GM19324 (cell line): ENCODE data around the gene RPS6KA3.

ENCODE experiments used
- ATAC-seq: cut with Tn5 transposase; IDR thresholded peaks from one replicate; pipeline ENCODE4 v1.9.1; 2021; ENCODE audit warnings: mild to moderate bottlenecking, moderate library complexity; ENCODE audit not compliant: unreplicated experiment, low FRiP score

The RPS6KA3 gene

DNA sequence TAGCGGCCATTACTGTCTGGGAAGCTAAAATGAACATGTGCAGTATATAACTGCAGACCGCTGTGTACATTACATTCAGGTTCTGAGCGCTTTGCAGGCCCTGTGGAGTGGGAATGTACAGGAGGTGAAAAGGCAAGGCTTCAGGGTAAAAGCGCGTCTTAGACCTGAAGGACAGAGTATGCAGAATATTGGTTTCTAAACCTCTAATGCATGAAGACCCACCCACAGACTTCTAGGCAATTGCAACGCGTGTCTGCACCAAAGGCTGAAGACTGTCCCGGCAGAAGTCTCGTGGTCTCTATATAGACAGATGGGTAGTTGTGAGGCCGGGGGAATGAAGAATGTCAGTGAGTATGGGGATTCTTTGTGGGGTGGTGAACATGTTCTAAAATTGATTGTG lies 155.4 kb downstream of the RPS6KA3 start:
- no peak for ATAC-seq

DNA sequence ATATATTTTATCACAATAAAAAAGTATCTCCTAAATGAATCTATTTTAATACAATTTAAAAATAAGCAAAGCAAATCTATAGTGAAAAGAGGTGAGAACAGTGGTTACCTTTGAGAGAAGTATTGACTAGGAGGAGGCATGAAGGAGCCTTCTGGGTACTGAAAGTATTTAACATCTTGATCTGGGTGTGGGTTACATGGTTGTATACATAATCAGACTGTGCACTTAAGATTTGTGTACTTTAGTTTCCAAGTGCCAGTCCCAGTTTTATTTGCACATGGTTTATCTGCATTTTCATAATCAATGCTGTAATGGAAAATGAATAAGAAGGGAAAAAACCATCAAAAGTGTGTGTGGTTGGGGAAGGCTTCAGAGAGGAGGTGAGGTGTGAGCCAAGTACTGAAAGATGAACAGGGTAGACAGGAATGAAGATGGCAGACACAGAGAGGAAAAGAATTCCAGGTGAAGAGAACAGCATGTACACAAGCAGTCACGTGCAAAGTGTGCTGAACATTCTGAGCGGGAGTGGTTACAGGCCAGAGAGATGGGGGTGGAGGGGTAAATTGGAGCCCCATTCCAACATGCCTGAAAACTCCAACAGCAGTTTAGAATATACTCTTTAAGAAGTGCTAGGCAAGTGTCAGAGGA lies 164.7 kb downstream of the RPS6KA3 start:
- ATAC-seq, result no peak
